HL-60 (cell line): Measurements from ENCODE around the gene KRT31.

Experiments used
- DNase-seq, 2 experiments: peaks; one replicate each; pipeline ENCODE4 v3.0.0-alpha.2; 2010 to 2020; ENCODE audit warnings: low read depth in 1 of 2, low spot score in 1 of 2
- H3K27ac ChIP-seq: fragments of 250-450 bp; sonication (Bioruptor Pico); replicated peaks from 2 replicates; pipeline ENCODE4 v1.5.1; 2020; ENCODE audit warnings: mild to moderate bottlenecking, moderate library complexity
- H3K27me3 ChIP-seq: fragments of 250-450 bp; sonication (Bioruptor Pico); 2 replicates; pipeline ENCODE4 v1.5.1; 2021; ENCODE audit warnings: mild to moderate bottlenecking, moderate library complexity; ENCODE audit not compliant: insufficient read depth, poor library complexity, severe bottlenecking
- H3K4me3 ChIP-seq: replicated peaks from 2 replicates; pipeline ENCODE4 v1.5.1; 2011; ENCODE audit warnings: mild to moderate bottlenecking, control low read depth, low read length; ENCODE audit not compliant: insufficient read depth
- GABPA ChIP-seq: IDR thresholded peaks from 2 replicates; pipeline ENCODE4 v1.6.1; 2012; ENCODE audit warnings: low read depth
- POLR2AphosphoS5 ChIP-seq: IDR thresholded peaks from 2 replicates; pipeline ENCODE4 v1.6.1; 2012; ENCODE audit warnings: low read depth
- SPI1 ChIP-seq: IDR thresholded peaks from 2 replicates; pipeline ENCODE4 v1.6.1; 2012; ENCODE audit warnings: low read depth, mild to moderate bottlenecking, borderline replicate concordance
- TF ChIP-seq, protein P1 (sequence below): IDR thresholded peaks from one replicate; pipeline ENCODE4 v1.5.1; 2011; ENCODE audit warnings: low read length, control low read depth, inconsistent platforms; ENCODE audit not compliant: insufficient read depth
- TF ChIP-seq, protein P2 (sequence below): IDR thresholded peaks from 2 replicates; pipeline ENCODE4 v1.6.1; 2012; ENCODE audit warnings: low read depth; ENCODE audit not compliant: insufficient replicate concordance

Gene KRT31

DNA sequence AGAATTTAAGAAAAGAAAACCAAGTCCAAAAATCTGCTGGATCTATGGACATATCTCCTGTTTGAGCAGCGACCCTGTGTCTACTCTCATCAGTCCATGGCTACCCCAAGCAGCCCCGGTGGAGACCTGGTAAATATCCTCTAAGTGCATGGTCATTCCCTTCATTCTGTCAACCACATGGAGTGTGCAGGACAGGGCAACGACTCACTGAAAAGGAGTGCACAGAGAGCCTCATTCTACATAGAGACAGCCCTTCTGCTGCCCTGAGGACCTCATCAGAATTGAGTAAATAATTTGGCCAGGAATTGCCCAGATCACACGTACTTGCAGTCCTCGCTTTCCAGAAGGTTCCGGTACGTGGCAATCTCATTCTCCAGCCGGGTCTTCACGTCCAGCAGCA is 40.4 kb upstream of the KRT31 start:
- Histone ChIP-seq H3K27me3 (peaks cover 3% of the 10 kb centered on the region), H3K27ac (no peak overlapping the region), H3K4me3 (no peak overlapping the region)
- TF ChIP-seq POLR2AphosphoS5 (no peak), SPI1 (no peak)
- TF ChIP-seq, protein P1, sequence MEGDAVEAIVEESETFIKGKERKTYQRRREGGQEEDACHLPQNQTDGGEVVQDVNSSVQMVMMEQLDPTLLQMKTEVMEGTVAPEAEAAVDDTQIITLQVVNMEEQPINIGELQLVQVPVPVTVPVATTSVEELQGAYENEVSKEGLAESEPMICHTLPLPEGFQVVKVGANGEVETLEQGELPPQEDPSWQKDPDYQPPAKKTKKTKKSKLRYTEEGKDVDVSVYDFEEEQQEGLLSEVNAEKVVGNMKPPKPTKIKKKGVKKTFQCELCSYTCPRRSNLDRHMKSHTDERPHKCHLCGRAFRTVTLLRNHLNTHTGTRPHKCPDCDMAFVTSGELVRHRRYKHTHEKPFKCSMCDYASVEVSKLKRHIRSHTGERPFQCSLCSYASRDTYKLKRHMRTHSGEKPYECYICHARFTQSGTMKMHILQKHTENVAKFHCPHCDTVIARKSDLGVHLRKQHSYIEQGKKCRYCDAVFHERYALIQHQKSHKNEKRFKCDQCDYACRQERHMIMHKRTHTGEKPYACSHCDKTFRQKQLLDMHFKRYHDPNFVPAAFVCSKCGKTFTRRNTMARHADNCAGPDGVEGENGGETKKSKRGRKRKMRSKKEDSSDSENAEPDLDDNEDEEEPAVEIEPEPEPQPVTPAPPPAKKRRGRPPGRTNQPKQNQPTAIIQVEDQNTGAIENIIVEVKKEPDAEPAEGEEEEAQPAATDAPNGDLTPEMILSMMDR = no peak
- TF ChIP-seq, protein P2, sequence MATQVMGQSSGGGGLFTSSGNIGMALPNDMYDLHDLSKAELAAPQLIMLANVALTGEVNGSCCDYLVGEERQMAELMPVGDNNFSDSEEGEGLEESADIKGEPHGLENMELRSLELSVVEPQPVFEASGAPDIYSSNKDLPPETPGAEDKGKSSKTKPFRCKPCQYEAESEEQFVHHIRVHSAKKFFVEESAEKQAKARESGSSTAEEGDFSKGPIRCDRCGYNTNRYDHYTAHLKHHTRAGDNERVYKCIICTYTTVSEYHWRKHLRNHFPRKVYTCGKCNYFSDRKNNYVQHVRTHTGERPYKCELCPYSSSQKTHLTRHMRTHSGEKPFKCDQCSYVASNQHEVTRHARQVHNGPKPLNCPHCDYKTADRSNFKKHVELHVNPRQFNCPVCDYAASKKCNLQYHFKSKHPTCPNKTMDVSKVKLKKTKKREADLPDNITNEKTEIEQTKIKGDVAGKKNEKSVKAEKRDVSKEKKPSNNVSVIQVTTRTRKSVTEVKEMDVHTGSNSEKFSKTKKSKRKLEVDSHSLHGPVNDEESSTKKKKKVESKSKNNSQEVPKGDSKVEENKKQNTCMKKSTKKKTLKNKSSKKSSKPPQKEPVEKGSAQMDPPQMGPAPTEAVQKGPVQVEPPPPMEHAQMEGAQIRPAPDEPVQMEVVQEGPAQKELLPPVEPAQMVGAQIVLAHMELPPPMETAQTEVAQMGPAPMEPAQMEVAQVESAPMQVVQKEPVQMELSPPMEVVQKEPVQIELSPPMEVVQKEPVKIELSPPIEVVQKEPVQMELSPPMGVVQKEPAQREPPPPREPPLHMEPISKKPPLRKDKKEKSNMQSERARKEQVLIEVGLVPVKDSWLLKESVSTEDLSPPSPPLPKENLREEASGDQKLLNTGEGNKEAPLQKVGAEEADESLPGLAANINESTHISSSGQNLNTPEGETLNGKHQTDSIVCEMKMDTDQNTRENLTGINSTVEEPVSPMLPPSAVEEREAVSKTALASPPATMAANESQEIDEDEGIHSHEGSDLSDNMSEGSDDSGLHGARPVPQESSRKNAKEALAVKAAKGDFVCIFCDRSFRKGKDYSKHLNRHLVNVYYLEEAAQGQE = no peak
- DNase-seq = no peak

DNA sequence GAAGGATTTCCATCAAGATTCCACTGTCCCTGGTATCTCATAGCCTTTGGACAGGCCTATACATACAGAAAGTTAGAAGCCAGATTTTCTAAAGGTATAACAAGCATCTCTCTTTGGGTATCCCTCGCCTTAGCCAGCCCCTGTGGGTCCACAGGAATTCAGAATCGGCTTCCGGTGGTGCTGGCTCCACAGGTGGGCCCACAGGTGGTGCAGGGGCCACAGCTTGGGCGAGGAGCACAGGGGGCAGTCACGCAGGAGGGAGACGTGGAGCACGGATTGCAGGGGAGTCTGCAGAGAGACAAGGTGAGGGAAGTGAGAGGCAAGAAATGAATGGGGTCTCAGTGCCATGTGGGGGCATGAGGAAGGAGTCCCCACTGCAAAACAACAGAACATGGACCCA is 39.8 kb upstream of the KRT31 start:
- Histone ChIP-seq H3K27me3 (peaks cover 3% of the 10 kb centered on the region), H3K27ac (no peak overlapping the region), H3K4me3 (no peak overlapping the region)
- TF ChIP-seq GABPA = no peak
- TF ChIP-seq, protein P1 = no peak
- TF ChIP-seq, protein P2 = no peak
- TF ChIP-seq POLR2AphosphoS5 = no peak
- no peak for TF ChIP-seq SPI1
- DNase-seq = no peak

DNA sequence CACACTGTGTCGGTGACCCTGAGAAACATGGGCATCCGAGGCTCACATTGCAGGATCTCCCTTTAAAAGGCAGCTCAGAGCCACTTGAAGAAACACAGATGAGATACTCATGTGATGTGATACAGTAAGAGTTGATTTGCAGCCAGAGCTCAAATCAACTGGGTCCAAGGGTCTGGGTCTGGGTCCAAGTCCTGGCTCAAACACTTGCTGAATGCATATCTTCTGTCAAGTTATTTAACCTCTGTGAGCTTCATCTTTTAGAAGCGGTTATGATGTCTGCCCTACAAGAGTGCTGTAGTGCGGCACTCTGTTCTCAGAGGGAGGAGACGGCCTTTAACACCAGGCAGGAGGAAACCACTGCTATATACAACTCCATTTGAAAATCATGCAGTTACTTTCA is 37.0 kb upstream of the KRT31 start:
- DNase-seq = no peak
- no peak overlapping the region for H3K27ac ChIP-seq
- H3K4me3 ChIP-seq = no peak overlapping the region
- H3K27me3 ChIP-seq = peaks cover 4% of the 10 kb centered on the region
- TF ChIP-seq SPI1 = no peak
- TF ChIP-seq, protein P1 = no peak

DNA sequence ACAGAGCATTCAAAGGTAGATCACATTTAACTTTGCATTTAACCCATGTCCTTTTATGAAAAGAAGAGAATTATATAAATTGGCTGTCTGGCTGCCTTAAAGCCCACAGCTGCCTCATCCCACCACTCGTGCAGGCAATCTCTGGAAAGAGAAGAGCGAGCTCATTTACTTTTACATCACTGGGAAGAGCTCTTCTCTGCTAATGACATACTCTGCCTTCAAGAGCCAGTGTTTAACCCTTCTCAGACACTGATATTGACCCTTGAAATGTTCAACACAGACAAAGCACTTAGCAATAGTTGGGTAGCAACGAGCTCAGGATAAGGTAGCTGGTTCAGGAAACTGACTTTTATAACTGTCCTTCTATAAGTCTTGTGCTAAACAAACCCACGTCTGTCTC is 36.6 kb upstream of the KRT31 start:
- Histone ChIP-seq H3K27me3 (peaks cover 2% of the 10 kb centered on the region), H3K4me3 (no peak overlapping the region), H3K27ac (no peak overlapping the region)
- TF ChIP-seq POLR2AphosphoS5 (no peak), SPI1 (no peak), GABPA (no peak)
- TF ChIP-seq, protein P2 = no peak
- TF ChIP-seq, protein P1 = no peak
- DNase-seq = no peak
